G401.6 (cell line): ENCODE data around the gene ROM1.
A peak's percentile ranks its signal among the peaks of the same experiment; 100 is the strongest.
"Not testable (repeated sequence)": the region's sequence is repeated elsewhere in the genome, so short reads cannot be mapped to it uniquely, and the experiment has no call there.

Experiments
- FAIRE-seq: peaks from 2 replicates; lab custom pipeline; 2012; peaks lifted over from hg19 to GRCh38; lab: Jason Lieb, UNC

The ROM1 gene, protein sequence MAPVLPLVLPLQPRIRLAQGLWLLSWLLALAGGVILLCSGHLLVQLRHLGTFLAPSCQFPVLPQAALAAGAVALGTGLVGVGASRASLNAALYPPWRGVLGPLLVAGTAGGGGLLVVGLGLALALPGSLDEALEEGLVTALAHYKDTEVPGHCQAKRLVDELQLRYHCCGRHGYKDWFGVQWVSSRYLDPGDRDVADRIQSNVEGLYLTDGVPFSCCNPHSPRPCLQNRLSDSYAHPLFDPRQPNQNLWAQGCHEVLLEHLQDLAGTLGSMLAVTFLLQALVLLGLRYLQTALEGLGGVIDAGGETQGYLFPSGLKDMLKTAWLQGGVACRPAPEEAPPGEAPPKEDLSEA

DNA sequence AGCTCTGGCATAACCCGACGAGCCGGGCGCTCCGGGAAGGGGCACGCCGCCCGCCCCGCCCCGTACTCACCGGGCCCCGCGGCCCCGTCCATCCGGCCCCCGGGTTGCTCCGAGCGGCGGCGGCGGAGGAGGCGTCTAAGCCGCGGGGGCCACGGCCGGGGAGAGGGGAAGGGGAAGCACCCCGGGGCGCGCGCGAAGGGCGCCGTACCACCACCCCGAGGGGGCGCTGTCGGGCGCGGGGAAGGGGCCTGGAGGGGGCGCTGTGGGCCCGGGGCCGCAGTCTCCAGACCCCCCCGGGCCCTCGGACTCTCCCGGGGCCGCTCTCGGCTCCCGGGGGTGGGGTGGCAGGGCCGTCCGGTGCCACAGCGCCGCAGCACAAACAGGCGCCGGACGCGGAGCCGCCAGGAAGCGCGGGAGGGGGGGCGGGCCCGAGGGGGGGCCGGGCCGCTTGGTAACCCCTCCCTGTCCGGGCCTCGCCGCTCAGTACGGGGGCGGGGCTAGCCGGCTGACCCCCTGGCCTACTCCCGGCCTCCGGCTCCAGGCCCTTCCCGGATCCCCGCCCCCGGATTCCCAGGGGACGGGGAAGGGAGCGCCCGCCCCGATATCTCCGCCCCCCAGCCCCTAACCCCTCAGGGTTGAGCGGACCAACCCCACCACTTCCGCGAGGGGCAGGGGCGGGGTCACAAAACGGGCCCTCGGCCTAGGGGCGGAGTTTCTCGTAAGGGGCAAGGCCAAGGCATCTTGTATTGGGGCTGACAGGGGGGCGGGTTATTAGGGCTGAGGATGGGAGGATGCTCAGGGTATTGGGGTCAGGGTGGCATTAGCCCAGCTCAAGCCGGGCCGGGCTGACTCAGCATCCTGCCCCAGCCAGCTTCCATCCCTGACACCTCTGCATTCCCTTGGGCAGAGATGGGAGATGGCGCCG is at the start of gene ROM1, which contains the start of gene EML3:
Gene ROM1 (plus strand): TSS at position 892 of the 925 bp plus-strand sequence. CDS start 25 bp downstream, at position 917.
Gene EML3 (minus strand): TSS at position 410 of the 925 bp plus-strand sequence. CDS start 318 bp downstream, at position 92.
- FAIRE-seq, result peak; percentile 94

DNA sequence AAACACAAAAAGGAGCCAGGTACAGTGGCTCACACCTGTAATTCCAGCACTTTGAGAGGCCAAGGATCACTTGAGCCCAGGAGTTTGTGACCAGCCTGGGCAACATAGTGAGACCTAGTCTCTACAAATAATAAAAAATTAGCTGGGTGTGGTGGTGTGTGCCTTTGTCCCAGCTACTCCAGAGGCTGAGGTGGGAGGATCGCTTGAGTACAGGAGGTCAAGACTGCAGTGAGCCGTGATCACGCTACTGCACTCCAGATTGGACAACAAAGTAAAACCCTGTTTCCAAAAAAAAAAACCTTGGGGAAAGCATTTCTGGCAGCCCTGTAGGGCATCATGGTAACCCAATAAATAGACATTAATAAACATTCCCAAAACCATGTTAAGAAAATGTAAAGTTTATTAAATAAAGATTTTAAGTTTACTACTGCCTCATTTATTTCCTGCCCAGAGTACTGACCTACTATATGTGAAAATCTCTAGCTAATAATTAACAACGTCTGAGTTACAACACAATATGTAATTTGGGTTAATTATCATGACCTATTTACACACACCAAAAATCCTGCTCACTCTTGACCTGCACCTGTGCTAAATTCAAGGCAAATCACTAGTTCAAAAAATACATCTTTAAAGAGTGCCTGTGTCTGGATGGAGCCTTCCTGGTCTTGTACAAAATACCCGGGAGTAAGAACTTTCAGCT is 47.8 kb upstream of the ROM1 start:
- no peak for FAIRE-seq

DNA sequence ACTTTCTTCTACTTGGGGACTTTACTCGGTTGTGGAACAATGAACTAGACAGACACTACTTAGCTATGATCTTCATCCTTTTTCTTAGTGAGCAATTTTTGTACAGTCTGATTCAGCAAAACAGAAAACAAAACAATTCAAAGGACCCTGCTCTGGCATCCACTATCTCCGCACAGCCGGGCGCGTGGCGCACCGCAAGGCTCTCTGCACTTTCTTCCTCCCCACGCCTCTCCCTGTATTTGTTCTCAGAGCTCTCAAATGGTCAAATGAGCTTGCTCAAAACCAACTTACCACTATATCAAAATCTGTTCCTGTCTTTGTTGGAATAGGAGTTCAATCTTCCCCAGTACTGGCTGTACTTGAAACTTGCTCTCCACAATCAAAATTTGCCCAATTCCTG is 46.8 kb upstream of the ROM1 start:
- FAIRE-seq, result no peak

DNA sequence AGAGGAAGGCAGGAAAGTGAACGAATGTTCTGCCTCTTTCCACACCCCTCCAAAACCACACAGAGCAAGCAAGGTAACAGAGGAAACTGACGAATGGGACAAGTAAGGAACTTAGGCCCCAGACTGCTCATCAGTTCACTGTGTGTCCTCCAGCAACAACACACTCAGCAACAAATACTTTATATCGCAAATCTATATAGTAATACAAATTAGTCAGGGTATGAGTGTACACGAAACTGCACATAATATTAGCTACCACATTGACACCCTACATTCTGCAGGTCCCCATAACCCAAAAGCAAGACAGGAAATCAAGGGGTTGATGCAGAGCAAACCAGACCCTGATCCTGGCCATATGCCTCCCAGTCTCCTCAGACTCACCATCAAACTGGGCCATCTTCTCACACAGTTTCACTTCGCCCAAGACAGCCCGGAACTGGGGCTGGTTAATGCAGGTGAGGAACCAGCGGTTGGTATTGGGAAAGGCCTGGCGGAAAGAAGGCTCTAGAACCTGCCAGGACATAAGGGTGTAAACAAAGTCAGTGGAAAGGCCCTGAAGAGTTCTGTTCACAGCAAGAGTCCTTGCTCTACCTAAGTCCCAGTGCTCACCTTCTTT is 45.9 kb upstream of the ROM1 start:
- FAIRE-seq, result no peak

DNA sequence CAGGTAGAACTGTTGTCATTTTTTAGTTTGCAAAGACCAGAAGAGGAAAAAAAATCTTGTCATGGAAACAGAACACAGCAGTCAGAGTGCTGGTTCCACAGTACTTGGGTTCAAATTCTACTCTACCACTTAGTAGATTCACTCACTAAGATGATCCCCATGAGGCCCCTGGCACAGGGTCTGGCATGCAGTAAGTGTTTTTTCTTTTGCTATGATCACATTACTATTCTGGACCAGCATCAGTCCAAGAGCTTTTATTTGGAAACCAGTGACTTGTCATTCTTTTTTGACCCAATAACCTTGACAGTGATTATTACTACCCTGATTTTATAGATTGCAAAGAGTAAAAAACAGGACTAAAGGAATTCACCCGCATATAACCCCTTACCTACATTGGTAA is 43.4 kb upstream of the ROM1 start:
- no peak for FAIRE-seq

DNA sequence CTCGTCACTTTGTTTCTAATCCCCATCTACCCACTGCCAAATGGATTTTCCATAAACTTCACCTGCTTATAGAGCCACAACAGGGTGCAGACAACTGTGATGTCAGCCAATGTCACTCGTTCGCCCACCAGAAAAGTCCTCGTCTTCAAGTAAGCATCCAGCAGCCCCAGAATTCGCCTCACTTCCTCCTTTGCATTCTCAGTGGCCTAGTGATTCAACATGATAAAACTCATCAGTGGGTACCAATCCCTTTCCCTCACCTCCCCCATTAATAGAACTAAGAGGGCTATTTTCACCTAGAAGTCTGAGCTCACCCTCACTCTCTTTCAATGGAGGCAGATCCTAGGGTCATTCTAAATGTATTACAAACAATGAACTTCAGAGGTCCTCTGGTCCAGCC is 42.2 kb upstream of the ROM1 start:
- not testable (repeated sequence) for FAIRE-seq

DNA sequence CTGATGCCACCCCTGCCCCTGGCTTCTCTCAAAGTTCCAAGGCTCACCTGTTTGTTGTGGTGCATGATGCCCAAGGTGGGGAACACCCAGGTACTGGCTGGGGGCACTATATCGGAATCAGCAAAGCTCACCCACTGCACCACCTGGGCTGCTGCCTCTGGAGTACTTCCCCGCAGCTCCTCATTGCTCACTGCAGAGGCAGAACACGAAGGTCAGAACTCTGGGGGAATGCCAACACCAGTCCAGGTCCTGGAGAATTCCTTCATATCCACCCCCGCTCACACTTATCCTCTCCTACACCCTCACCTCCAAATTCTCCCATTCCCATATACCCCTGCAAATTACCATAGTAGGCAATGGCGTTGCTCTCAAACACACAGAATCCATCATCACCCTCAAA is 41.6 kb upstream of the ROM1 start:
- not testable (repeated sequence) for FAIRE-seq

DNA sequence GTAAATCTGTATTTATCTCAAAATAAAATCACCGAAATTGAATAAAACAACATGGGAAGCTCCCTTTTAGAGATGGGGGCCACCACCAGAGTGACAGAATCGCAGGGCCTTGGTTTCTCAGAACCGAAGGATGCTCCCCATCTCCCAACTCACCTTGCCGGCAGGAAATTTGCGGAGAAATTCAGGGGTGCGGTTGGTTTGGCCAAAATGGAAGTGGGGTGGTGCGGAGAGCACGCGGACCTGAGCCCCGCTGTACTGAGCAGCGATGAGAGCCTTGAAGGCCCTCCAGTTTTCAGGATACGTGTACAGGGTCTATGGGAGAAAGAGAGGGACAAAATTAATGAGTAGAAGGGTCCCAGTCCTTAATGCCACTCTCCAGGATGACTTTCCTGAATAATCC is 40.6 kb upstream of the ROM1 start:
- FAIRE-seq, result no peak

DNA sequence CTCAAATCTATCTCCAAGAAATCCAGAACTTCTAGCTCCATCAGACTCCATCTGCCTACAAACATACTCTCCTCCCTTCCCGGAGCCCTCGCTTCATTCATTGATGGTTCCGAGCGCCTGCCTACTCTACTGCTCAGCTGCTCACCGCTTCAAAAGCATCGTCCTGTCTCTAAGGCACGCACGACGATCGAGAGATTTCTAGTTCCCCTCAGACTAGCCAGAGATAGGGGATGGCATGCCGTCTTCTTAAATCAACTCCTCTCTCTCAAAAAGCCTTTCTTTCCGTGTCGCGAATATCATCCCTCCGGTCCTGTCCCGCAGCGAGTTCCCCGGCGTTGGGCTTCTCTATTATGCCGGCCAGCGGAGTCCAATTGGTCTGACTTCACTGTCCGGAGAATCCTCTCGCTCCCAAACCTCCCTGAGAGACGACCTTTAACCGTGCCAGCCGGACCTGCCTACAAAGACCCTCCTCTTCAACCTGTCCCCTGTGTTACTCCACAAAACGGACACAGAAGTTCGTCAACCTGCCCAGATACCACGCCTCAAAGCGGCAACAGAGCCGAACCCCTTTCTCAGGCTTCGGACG is 40.0 kb upstream of the ROM1 start:
- no peak for FAIRE-seq

DNA sequence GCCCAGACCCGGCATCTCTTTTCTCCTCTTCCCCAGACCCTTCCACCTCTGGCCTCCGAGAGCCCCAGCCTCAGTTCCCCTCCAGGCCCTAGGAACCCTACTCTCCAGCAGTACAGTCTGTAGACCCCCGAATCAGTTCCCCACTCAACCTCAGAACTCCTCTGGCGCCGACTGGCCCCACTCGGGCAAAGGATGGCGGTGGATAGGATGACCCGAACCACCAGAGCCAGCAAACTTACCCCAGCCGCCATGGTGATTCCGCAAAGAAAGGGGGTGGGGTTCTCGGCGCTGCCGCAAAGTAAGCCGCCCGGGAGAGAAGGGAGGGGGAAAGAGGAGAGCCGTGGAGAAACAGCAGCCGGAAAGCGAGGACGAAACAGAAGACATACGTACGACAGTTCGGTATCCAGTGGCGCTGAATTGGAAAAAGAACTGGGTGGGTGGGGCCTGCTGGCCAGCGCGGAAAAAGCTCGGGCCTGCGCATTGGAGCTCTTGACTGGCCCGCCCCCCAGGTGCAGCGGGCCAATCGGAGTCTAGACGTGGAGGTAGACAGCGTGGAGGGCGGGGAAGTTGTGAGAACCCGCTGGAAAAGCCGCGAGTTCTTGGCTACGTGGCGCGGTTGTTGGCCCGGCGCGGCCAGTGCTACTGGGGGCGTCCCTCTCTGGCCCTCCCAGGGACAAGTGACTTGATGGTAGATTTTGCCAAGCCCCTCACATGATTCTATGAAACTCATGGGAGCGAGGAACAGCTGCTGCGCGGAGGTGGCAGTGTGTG is 39.3 kb upstream of the ROM1 start, which contains the start of gene EEF1G:
Gene EEF1G (minus strand): TSS at position 300 of the 771 bp plus-strand sequence. CDS start 49 bp downstream, at position 251.
- FAIRE-seq, result peak; percentile 97

DNA sequence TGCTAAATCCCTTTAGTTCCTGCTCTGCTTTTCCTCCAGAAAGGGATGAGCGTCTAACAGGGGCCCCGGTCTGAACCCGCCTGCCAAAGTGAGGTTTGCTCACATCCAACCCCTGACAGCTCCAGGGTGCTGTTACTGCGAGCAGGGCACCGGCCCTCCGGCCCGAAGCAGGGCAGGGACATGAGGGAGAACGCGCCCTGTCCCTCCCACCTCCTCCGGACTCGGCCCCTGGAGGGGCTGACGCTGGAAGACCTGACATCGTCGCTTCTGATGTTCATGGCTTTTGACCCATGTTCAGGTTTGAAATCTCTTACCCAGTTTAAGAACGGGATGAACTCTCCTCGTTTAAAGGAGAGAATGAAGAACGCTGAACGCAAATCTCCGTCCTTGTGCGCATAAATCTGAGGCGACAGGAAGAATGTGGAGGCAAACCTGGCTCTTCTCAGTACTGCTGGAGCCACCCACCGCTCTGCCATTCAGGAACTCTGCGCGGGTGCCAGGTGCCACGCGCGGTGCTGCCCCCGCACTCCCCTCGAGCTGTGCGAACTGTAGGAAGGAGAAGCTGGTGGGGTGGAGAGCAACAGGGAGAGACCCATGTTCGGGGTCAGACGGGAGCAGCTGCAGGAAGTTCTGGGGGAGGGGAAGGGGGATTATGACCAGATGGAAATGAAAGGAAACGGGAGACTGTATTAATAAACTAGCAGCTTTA is 38.5 kb upstream of the ROM1 start:
- FAIRE-seq, result no peak

DNA sequence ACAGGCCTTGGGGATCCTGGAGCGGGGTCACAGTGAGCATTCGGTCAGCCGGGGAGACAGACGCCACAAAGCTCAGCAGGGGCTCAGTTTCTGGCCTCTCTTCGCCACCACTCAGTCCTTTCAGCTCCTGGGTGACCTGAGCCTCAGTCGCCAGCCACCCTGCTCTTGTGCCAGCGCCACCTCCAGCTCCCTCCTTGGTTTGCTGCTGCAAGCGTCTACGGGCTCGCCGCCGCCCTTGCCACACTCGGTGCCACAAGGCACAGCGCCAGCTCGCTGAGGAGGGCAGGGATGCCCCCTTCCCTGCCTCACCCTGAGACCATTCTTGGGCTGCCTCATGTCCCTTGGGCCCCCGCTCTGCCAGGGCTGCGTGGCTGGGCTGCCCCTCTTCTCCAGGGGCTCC is 37.9 kb upstream of the ROM1 start:
- no peak for FAIRE-seq

DNA sequence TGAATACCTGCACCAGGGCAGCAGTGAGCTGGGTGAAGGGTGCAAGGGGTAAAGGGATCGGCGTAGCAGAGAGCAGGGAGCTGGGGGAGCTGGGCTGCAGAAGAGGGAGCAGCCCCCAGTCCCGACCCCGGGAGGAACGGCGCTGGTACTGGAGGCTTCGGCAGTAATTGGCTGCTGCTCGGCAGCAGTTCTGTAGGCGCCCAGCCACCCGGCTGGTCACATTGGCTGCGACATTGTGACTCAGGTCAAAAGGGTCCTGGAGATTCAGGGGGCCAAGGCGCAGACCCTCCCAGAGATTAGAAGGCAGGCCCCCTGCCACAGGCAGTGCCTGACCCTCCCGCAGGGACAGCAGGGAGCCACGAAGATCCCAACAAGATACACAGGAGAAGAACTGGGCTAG is 37.2 kb upstream of the ROM1 start:
- FAIRE-seq, result no peak

DNA sequence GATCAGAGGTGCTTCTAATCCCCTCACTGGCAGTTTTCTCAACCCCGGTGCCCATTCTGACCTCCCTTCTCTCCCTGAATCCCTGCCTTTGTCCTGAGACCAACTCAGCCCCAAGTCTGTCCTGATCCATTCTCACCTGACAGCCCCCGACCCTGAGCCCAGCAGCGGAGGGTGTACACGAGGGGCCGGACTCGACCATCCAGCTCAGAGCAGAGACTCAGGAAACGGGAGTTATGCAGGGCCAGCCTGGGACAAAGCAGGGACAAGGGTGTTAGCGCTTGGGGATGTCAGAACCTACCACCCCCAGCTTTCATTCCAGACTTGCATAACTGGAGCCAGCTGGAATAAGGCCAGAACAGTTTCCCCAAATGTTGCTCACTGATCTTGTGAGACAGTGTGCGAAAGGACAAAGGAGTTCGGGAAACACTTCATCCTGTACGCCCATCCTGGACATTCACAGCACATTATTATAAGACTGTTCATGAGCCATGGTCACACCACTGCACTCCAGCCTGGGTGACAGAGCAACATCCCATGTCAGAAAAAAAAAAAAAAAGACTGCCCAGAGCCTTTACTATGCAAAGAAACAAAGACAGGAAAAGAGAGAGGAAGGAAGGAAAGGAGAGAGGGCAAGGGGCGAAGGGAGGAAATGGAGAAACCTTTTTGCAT is 35.9 kb upstream of the ROM1 start:
- FAIRE-seq, result no peak

DNA sequence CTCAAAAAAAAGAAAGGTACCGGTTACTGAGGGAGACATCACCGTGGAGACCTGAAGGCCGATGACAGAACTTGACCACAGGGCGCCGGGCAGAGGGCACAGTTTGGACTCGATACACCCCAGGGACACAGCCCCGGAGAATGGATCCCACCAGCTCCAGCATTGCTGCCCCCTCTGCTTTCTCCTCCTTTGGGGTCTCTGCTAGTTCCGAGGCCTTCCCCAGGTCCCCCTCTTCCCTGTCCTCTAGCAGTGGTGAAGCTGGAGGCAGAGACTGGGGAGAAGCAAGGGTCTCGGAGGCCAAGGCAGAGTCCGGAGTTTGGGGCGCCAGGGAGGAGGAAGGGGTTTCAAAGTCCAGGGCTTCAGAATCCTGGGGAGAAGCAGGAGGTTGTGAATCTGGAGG is 34.5 kb upstream of the ROM1 start:
- no peak for FAIRE-seq

DNA sequence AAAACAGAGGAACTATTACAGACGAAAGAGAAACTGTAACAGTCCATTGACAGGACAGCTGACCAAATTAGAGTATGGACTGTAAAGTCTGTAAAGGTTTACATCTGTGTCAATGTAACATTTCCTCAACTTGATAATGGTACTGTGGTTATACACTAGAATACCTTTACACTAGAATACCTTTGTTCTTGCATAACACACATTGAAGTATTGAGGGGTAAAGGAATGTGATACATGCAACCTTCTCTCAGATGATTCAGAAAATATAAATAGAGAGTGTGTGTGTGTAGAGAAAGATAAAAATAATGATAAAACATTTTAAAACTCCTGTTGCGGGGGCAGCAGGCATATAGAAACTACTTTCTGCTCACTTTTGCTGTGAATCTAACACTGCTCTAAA is 33.8 kb upstream of the ROM1 start:
- FAIRE-seq, result no peak

DNA sequence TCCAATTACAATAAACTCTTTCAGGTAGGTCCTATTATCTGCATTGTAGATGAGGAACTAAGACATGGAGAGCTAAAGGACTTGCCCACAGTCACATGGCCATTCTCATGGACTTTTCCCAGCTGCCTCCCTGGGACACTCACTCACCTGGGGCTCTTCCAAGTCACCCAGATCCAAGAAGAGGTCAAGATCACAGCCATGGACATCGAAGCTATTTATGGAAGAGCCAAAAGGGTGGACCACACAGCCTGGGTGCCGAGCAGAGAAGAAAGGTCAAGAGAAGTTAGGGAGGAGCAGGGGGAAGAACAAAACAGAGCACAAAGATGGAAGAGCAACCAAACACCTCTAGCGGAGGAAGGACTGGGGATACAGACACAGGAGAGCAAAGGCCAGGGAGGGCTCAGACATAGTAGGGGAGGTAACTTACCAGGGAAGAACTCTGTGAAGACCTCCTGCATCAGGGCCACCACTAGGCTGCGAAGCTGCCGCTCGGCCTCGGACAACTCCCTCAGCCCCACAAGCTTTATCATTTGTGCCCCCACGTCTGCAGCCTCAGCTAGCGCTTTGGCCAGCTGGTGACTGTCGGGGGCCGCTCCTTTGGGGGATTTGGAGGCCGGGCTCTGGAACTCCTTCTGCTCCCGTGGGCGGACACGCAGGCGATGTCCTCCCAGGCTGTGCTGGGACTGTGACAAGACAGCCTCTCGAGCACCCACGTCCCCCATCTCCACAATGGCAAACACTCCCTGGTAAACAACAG is 31.9 kb upstream of the ROM1 start:
- no peak for FAIRE-seq

DNA sequence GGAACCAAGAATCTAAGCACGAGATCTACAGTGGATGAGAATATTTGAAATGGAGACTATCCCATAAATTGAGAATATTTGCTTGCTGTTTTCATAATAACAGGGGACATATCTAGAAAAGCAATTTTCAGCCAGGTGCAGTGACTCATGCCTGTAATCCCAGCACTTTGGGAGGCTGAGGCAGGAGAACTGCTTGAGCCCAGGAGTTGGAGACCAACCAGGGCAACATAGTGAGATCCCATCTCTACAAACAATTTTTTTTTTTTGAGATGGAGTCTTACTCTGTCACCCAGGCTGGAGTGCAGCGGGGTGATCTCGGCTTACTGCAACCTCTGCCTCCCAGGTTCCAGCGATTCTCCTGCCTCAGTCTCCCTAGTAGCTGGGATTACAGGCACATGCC is 31.3 kb upstream of the ROM1 start:
- not testable (repeated sequence) for FAIRE-seq

DNA sequence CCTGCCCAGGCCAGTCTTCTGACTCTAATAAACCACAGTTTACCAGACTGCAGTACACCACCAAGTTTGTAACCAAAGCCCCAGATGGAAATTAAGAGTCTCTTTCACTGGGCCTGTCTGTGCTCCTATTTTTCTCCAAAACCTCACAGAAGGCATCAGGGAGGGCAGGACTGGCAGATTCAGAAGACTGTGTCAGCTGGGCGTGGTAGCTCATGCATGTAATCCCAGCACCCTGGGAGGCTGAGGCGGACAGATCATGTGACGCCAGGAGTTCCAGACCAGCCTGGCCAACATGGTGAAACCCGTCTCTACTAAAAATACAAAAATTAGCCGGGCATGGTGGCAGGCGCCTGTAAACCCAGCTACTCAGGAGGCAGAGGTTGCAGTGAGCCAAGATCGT is 27.7 kb upstream of the ROM1 start:
- FAIRE-seq, result not testable (repeated sequence)
